DOHH2 (cell line): ENCODE measurements around the gene YIPF2.

Experiments used
- CTCF ChIP-seq: fragments of 200-600 bp; sonication (generic); IDR thresholded peaks from one replicate; pipeline ENCODE4 v1.5.1; 2014; ENCODE audit warnings: antibody characterized with exemption, mild to moderate bottlenecking, low read depth, low read length; ENCODE audit not compliant: poor library complexity, severe bottlenecking
- EZH2phosphoT487 ChIP-seq: fragments of 200-600 bp; sonication (generic); IDR thresholded peaks from 2 replicates; pipeline ENCODE4 v1.6.1; 2017; ENCODE audit warnings: borderline replicate concordance, mild to moderate bottlenecking, antibody characterized with exemption, low read length, moderate library complexity, mixed read lengths

DNA sequence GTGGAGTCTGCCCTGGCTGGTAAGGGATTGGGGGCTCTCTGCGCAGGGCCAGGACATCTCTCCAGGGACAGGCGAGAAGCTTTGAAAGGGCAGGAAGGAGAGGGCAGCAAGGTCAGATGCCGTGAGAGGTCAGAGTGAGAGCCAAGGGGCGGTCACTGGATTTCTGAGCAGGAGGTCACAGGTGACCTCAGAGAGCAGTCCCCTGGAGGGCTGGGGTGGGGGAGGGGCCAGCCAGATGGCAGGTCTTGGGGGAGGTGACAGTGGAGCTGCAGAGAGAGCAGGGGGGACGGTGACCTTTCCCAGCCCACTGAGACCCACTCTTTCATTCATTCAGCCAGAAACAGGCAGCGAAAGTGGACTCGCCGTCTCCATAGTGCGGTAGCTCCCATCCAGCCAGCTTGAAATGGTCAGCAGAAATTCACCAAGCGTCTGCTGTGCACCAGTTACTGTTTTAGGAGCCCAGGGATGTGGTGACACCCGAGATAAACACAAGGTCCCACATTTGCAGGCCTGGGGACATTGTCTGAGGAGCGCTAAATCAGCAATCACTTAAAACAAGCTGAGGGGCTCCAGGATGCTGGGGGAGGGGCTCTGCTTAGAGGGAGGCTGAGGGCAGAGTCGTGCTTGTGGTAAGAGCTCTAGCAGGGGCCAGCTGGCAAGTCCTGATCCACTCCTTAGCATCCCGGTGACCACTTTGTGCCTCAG is 46.9 kb downstream of the YIPF2 start:
- TF ChIP-seq CTCF (no peak), EZH2phosphoT487 (no peak)
